Liver (tissue), 9 donors: ENCODE results near the gene FEZF2. TPM values are rescaled to one million over a fixed set of nuclear protein-coding genes. Genes with fewer than 3 reads are reported as not detected.

Source experiments
- DNase-seq: peaks from one replicate; pipeline ENCODE4 v3.0.0-alpha.2; 2017; ENCODE audit warnings: low spot score
- H3K27ac ChIP-seq, 2 donors: one replicate each; pipeline ENCODE4 v1.7.0; 2013; ENCODE audit warnings: inconsistent platforms in 2 of 2, low read length in 2 of 2, control low read depth in 1 of 2, low read depth in 1 of 2, mild to moderate bottlenecking in 1 of 2
- H3K27me3 ChIP-seq, 4 donors: one replicate each; pipeline versions ENCODE4 v1.6.1 to v1.7.0; 2013; ENCODE audit warnings: low read length in 3 of 4, inconsistent platforms in 1 of 4, mild to moderate bottlenecking in 1 of 4, moderate library complexity in 1 of 4; ENCODE audit not compliant: control insufficient read depth in 4 of 4, insufficient read depth in 4 of 4
- H3K36me3 ChIP-seq, 4 donors: one replicate each; pipeline versions ENCODE4 v1.6.1 to v1.7.0; 2013; ENCODE audit warnings: low read length in 3 of 4, mild to moderate bottlenecking in 3 of 4, low read depth in 1 of 4, moderate library complexity in 1 of 4; ENCODE audit not compliant: control insufficient read depth in 4 of 4, insufficient read depth in 3 of 4
- H3K4me1 ChIP-seq, 4 donors: one replicate each; pipeline versions ENCODE4 v1.6.1 to v1.7.0; 2013; ENCODE audit warnings: low read length in 3 of 4, mild to moderate bottlenecking in 3 of 4, moderate library complexity in 1 of 4; ENCODE audit not compliant: control insufficient read depth in 4 of 4, insufficient read depth in 4 of 4
- H3K4me3 ChIP-seq, 3 donors: one replicate each; pipeline versions ENCODE4 v1.6.1 to v1.7.0; 2013; ENCODE audit warnings: low read length in 3 of 3, control low read depth in 1 of 3, low read depth in 1 of 3, mild to moderate bottlenecking in 1 of 3
- H3K9ac ChIP-seq, 2 donors: one replicate each; pipeline ENCODE4 v1.7.0; 2013; ENCODE audit warnings: low read length in 2 of 2, mild to moderate bottlenecking in 2 of 2, moderate library complexity in 2 of 2, control low read depth in 1 of 2, low read depth in 1 of 2
- H3K9me3 ChIP-seq, 4 donors: one replicate each; pipeline versions ENCODE4 v1.6.1 to v1.7.0; 2013; ENCODE audit warnings: low read length in 3 of 4; ENCODE audit not compliant: control insufficient read depth in 4 of 4
- FOXA1 ChIP-seq: IDR thresholded peaks from 2 replicates; pipeline ENCODE4 v1.6.1; 2016; ENCODE audit warnings: antibody characterized with exemption
- HNF4G ChIP-seq: IDR thresholded peaks from 2 replicates; pipeline ENCODE4 v1.6.1; 2016; ENCODE audit warnings: antibody characterized with exemption
- JUND ChIP-seq, 2 donors: IDR thresholded peaks; 2 replicates each; pipeline ENCODE4 v1.6.1; 2016; ENCODE audit warnings: antibody characterized with exemption in 2 of 2
- MAX ChIP-seq: IDR thresholded peaks from 2 replicates; pipeline ENCODE4 v1.6.1; 2016; ENCODE audit warnings: antibody characterized with exemption
- RXRA ChIP-seq, 2 donors: IDR thresholded peaks; 2 replicates each; pipeline ENCODE4 v1.6.1; 2017 to 2018; ENCODE audit warnings: antibody characterized with exemption in 2 of 2, mild to moderate bottlenecking in 1 of 2
- WGBS: extraction: QIAGEN DNeasy Blood & Tissue Kit; methylation state at CpG from one replicate; pipeline ENCODE4 v1.1.7; 2013; 5-methylcytosine and 5-hydroxymethylcytosine counted together
- polyA plus RNA-seq, 2 donors: library from polyadenylated mRNA; stranded (reverse) in 1 of 2; unstranded in 1 of 2; fragments of 200-250 nt in 1 of 2; fragments of >200 nt in 1 of 2; fragmentation: Nextera tagmentation in 1 of 2; extraction: Ambion mirVana in 1 of 2; gene quantifications; one replicate each; pipeline versions ENCODE4 v1.2.1 to v1.2.3, GENCODE V29; 2013 to 2015
- total RNA-seq, 2 donors: library from RNA; depleted of rRNA; stranded (reverse); fragments of >200 nt; gene quantifications; one replicate each; pipeline ENCODE4 v1.2.3, GENCODE V29; 2014
- donor health status: healthy.
- donor health status: healthy.
- donor health status: healthy.
- donor health status: healthy.
- donor health status: healthy.

FEZF2 gene
- total and polyA plus RNA-seq, 4 donors, result not detected

- Histone ChIP-seq H3K27me3 (no peaks in the 10 kb centered on the region), H3K36me3 (no peaks in the 10 kb centered on the region), H3K4me3 (no peak overlapping the region), H3K27ac (no peak overlapping the region), H3K9me3 (no peaks in the 10 kb centered on the region), H3K9ac (no peak overlapping the region), H3K4me1 (no peaks in the 10 kb centered on the region)
- WGBS, result 81% methylated on average over 8 of the region's 8 CpGs
- no peak for DNase-seq
- TF ChIP-seq RXRA (IDR thresholded peaks at IDR 0.05) (no peak), JUND (IDR thresholded peaks at IDR 0.05) (no peak)
These were observed 47.5 kb downstream of the FEZF2 start for GRCh38 chr3:62325896-62326295.

- TF ChIP-seq MAX (no peak), FOXA1 (no peak), HNF4G (no peak)
- WGBS, result 93% methylated on average over 1 of the region's 1 CpG
These were observed 50.1 kb downstream of the FEZF2 start for GRCh38 chr3:62323241-62323640.

More at GRCh38 chr3:62323241-62323640, 50.1 kb downstream of the FEZF2 start:
- H3K27ac ChIP-seq, result no peak overlapping the region
- peaks cover 0 to 4% (median under 1%) of the 10 kb centered on the region in 4 donors for H3K27me3 ChIP-seq
- H3K9ac ChIP-seq, result no peak overlapping the region
- no peak for DNase-seq
- peaks cover 0 to 10% (median 9%) of the 10 kb centered on the region in 4 donors for H3K4me1 ChIP-seq
- no peak overlapping the region for H3K4me3 ChIP-seq
- H3K36me3 ChIP-seq, result no peaks in the 10 kb centered on the region
- H3K9me3 ChIP-seq, result peaks cover 0 to 7% (median 0%) of the 10 kb centered on the region in 4 donors
